Gastrocnemius medialis (tissue), 4 donors: ENCODE data around the gene STK17A. TPM values are rescaled to one million over a fixed set of nuclear protein-coding genes. Genes with fewer than 3 reads are reported as not detected.

Source experiments
- ATAC-seq, 2 donors: fragments of 150-250 bp; one replicate each; pipeline ENCODE4 v1.9.1; 2016
- DNase-seq, 2 donors: peaks; one replicate each; pipeline ENCODE4 v3.0.0-alpha.2; 2019
- H3K27ac ChIP-seq, 4 donors: fragments of 200-600 bp; sonication (generic); 1 replicate in 1 of 4; 2 replicates in 3 of 4; pipeline ENCODE4 v1.5.1; 2016 to 2018; ENCODE audit warnings: mild to moderate bottlenecking in 2 of 4, moderate library complexity in 1 of 4
- H3K27me3 ChIP-seq, 3 donors: fragments of 200-600 bp; sonication (generic) in 2 of 3; 1 replicate in 1 of 3; 2 replicates in 2 of 3; pipeline versions ENCODE4 v1.5.1 to v1.6.0; 2016 to 2019; ENCODE audit warnings: mild to moderate bottlenecking in 1 of 3, moderate library complexity in 1 of 3
- H3K36me3 ChIP-seq, 2 donors: fragments of 200-600 bp; sonication (generic) in 1 of 2; one replicate each; pipeline ENCODE4 v1.5.1; 2017 to 2018
- H3K4me1 ChIP-seq, 2 donors: fragments of 200-600 bp; sonication (generic) in 1 of 2; one replicate each; pipeline ENCODE4 v1.5.1; 2016 to 2017; ENCODE audit warnings: mild to moderate bottlenecking in 2 of 2
- H3K4me3 ChIP-seq, 4 donors: fragments of 200-600 bp; sonication (generic) in 3 of 4; 1 replicate in 1 of 4; 2 replicates in 3 of 4; pipeline ENCODE4 v1.5.1; 2016 to 2019; ENCODE audit warnings: mild to moderate bottlenecking in 2 of 4
- H3K9me3 ChIP-seq, 3 donors: fragments of 200-600 bp; sonication (generic) in 2 of 3; 1 replicate in 1 of 3; 2 replicates in 2 of 3; pipeline ENCODE4 v1.5.1; 2016 to 2019
- POLR2A ChIP-seq, 2 donors: fragments of 450-650 bp; IDR thresholded peaks; one replicate each; pipeline ENCODE4 v1.6.1; 2017; ENCODE audit warnings: antibody characterized with exemption in 2 of 2, mild to moderate bottlenecking in 2 of 2, moderate library complexity in 2 of 2
- in situ Hi-C, 4 donors: fragments of 200-750 bp; cut with MboI; loops; one replicate each; pipeline versions ENCODE4 v1.15.0 to v1.8.0; 2017; ENCODE audit warnings: low sequenced_read_pairs in 4 of 4
- intact Hi-C: fragments of 100-400 bp; cut with DNase I; formaldehyde crosslinking; loops from one replicate; pipeline ENCODE4 v1.15.1; 2023; ENCODE audit warnings: low total_unique reads
- total RNA-seq, 4 donors: library from RNA; depleted of rRNA; stranded (reverse); fragments of >200 nt; gene quantifications; one replicate each; pipeline versions ENCODE4 v1.1.0 to v1.2.3, GENCODE V29; 2016
- TF ChIP-seq, protein P1 (sequence below), 5 experiments: fragments of 450-650 bp in 3 of 5; fragments of 200-600 bp in 2 of 5; sonication (generic) in 2 of 5; IDR thresholded peaks in 4 of 5; conservative IDR thresholded peaks in 1 of 5; 1 replicate in 4 of 5; 2 replicates in 1 of 5; pipeline ENCODE4 v1.5.1; 2016 to 2019; ENCODE audit warnings: antibody characterized with exemption in 5 of 5, mild to moderate bottlenecking in 3 of 5, moderate library complexity in 3 of 5

STK17A gene
- total RNA-seq, 4 donors from 2014 or later = 19.7 to 22.3 (median 21.4) TPM

DNA sequence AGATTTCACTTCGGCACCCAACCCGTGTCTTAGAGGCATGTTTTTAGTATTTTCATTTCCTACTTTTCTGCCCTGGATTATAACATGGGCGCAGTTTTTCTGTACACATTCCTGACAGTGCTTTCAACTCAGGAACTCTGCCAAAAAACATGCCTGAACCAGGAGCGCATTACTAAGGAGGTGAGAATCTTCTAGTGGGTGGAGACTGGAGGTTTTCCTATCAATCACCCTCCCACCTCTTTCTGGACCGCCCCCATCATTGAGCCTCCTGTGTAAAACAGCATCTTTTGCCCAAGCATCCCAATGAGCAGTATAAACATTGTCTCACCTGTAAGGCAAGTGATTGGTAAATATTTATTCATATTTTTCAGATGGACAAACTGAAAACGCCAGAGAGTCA lies 53.2 kb downstream of the STK17A start:
- peaks cover 0 to 55% of the 10 kb centered on the region in 2 donors for H3K36me3 ChIP-seq
- H3K9me3 ChIP-seq = no peaks in the 10 kb centered on the region
- no peak overlapping the region for H3K27ac ChIP-seq
- no peak overlapping the region for H3K4me3 ChIP-seq
- H3K27me3 ChIP-seq = no peaks in the 10 kb centered on the region
- DNase-seq (no peak), ATAC-seq (no peak)
- intact Hi-C loops = no loop called here
- in situ Hi-C loops = no loop called here
- TF ChIP-seq, protein P1, sequence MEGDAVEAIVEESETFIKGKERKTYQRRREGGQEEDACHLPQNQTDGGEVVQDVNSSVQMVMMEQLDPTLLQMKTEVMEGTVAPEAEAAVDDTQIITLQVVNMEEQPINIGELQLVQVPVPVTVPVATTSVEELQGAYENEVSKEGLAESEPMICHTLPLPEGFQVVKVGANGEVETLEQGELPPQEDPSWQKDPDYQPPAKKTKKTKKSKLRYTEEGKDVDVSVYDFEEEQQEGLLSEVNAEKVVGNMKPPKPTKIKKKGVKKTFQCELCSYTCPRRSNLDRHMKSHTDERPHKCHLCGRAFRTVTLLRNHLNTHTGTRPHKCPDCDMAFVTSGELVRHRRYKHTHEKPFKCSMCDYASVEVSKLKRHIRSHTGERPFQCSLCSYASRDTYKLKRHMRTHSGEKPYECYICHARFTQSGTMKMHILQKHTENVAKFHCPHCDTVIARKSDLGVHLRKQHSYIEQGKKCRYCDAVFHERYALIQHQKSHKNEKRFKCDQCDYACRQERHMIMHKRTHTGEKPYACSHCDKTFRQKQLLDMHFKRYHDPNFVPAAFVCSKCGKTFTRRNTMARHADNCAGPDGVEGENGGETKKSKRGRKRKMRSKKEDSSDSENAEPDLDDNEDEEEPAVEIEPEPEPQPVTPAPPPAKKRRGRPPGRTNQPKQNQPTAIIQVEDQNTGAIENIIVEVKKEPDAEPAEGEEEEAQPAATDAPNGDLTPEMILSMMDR (IDR thresholded peaks at IDR 0.05 in 4 of 5, conservative IDR thresholded peaks at IDR 0.05 in 1 of 5) = no peak
- TF ChIP-seq POLR2A (IDR thresholded peaks at IDR 0.05) = no peak
- H3K4me1 ChIP-seq = peaks cover 4 to 10% of the 10 kb centered on the region in 2 donors

DNA sequence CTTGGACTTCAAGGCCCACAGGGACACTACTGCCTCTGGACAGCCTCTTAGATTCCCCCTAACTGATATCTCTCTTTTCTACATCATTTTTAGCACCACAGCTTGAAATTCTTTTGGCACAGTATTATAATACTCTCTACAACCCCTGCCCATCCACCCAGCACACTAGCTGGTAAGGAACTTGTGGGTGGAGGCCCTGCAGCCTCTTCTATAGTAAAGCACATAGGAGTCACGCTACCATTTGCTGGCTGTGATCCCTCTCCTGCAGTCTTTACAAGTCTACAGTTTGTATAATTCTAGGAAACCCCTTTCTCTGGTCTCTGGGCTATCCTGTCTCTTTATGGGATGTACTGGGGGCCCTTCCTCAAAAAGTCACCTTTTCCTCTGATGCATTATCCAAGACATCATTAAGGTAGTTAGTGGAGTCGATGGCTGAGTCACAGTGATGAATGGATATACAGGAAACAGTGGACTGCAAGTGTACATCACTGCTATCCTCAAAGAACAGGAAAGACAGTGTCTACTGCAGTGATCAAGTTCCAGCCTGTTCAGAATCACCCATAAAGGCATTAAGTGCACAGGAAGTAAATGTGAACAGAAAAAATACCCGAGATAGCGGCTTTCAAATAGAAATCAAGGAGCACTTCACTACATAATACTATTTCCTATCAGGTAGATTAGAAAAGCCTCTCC lies 54.4 kb downstream of the STK17A start:
- H3K36me3 ChIP-seq = peaks cover 0 to 53% of the 10 kb centered on the region in 2 donors
- TF ChIP-seq POLR2A (IDR thresholded peaks at IDR 0.05) = no peak
- TF ChIP-seq, protein P1 (IDR thresholded peaks at IDR 0.05 in 4 of 5, conservative IDR thresholded peaks at IDR 0.05 in 1 of 5) = no peak
- ATAC-seq (no peak), DNase-seq (no peak)
- in situ Hi-C loops (no loop called here), intact Hi-C loops (no loop called here)
- no peaks in the 10 kb centered on the region for H3K27me3 ChIP-seq
- H3K4me3 ChIP-seq = no peak overlapping the region
- no peak overlapping the region for H3K27ac ChIP-seq
- no peaks in the 10 kb centered on the region for H3K9me3 ChIP-seq
- H3K4me1 ChIP-seq = peaks cover 4 to 10% of the 10 kb centered on the region in 2 donors

DNA sequence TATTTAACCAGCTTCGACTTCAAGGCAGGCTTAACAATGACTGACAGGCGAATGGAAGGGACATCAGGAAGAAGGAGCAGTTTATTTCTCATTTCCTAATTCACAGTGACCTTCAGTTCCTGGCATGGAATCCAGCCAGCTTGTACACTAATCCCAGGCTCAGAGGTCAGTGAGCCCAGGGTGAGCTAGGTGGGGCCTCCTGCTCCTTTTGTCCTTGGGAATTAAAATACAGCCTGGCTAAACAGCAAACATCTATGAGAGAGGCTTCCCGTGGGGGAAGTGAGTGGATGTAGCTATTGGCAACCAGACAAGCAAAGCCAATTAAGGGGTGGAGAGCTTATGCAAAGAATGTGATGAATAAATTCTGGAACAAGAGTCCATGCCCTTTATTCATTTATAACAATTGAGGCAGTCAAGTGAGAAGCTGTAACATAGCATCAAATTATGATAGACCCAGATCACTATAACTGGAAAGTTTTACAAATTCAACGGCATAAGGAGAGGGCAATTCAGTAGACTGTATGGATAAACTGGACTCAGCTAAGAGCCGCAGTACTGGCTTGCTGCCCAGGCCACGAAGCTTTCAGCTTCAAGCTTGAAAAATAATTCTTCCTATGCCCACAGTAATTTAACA lies 57.1 kb downstream of the STK17A start:
- Histone ChIP-seq H3K4me1 (peaks cover 4 to 10% of the 10 kb centered on the region in 2 donors), H3K27me3 (no peaks in the 10 kb centered on the region), H3K4me3 (no peak overlapping the region), H3K9me3 (no peaks in the 10 kb centered on the region), H3K27ac (peak overlapping the region in 3 of 4 donors; percentile 5 to 33 (median 31)), H3K36me3 (peaks cover 0 to 52% of the 10 kb centered on the region in 2 donors)
- no peak for TF ChIP-seq POLR2A (IDR thresholded peaks at IDR 0.05)
- TF ChIP-seq, protein P1 (IDR thresholded peaks at IDR 0.05 in 4 of 5, conservative IDR thresholded peaks at IDR 0.05 in 1 of 5) = no peak
- intact Hi-C loops = no loop called here
- ATAC-seq (peak in 1 of 2 donors; percentile 50), DNase-seq (no peak)
- in situ Hi-C loops = no loop called here

DNA sequence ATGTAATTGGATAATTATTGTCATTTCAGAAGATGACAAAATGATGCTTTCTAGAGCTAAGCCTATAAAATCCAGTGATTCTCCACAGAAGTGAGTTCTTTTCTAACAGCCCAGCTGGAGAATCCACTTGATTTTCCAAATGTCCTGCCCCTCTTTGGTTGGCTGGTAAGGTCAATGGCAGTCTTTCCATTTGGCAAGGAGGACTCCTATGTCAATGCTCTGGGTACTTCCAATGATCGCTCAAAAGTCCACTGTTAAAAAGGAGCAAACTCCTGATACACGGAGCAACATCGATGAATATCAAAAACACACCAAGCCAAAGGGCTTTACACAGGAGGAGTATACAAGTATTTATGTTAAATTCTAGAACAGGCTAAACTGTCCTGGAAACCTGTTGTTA lies 57.8 kb downstream of the STK17A start:
- in situ Hi-C loops (no loop called here), intact Hi-C loops (no loop called here)
- DNase-seq (no peak), ATAC-seq (no peak)
- peaks cover 8 to 10% of the 10 kb centered on the region in 2 donors for H3K4me1 ChIP-seq
- TF ChIP-seq, protein P1 (IDR thresholded peaks at IDR 0.05 in 4 of 5, conservative IDR thresholded peaks at IDR 0.05 in 1 of 5) = no peak
- TF ChIP-seq POLR2A (IDR thresholded peaks at IDR 0.05) = no peak
- peaks cover 0 to 45% of the 10 kb centered on the region in 2 donors for H3K36me3 ChIP-seq
- H3K4me3 ChIP-seq = no peak overlapping the region
- peak overlapping the region in 3 of 4 donors; percentile 5 to 31 (median 27) for H3K27ac ChIP-seq
- no peaks in the 10 kb centered on the region for H3K9me3 ChIP-seq
- H3K27me3 ChIP-seq = no peaks in the 10 kb centered on the region
